K562 (cell line): Measurements from ENCODE around the gene RPL3. TPM values are rescaled to one million over a fixed set of nuclear protein-coding genes. Genes with fewer than 3 reads are reported as not detected.

Experiments used
- ADNP ChIP-seq: fragments of 200-800 bp; sonication (Bioruptor generic); IDR thresholded peaks from 2 replicates; pipeline ENCODE4 v1.6.1; 2016; ENCODE audit warnings: missing genetic modification characterization, missing compliant biosample characterization
- ATF6 ChIP-seq: sonication (generic); formaldehyde crosslinking; IDR thresholded peaks from 2 replicates; pipeline ENCODE4 v1.4.0; 2020; ENCODE audit warnings: mild to moderate bottlenecking, missing genetic modification reagents
- ERF ChIP-seq: fragments of 450-650 bp; formaldehyde crosslinking; IDR thresholded peaks from 2 replicates; pipeline ENCODE4 v1.4.0; 2020; ENCODE audit warnings: mild to moderate bottlenecking, mixed read lengths
- HNRNPLL ChIP-seq: fragments of 200-400 bp; formaldehyde crosslinking; IDR thresholded peaks from 2 replicates; pipeline ENCODE4 v1.6.1; 2017; ENCODE audit warnings: low read length, low read depth, mild to moderate bottlenecking; ENCODE audit not compliant: poor library complexity, severe bottlenecking
- HOMEZ ChIP-seq: fragments of 250-450 bp; sonication (Bioruptor Pico); IDR thresholded peaks from 2 replicates; pipeline ENCODE4 v1.4.0; 2020; ENCODE audit warnings: mild to moderate bottlenecking, moderate library complexity
- MAFK ChIP-seq: IDR thresholded peaks from 2 replicates; pipeline ENCODE4 v1.6.1; 2011; ENCODE audit warnings: low read length, improper control_type of control experiment
- NEUROD1 ChIP-seq: fragments of 150-350 bp; IDR thresholded peaks from 2 replicates; pipeline ENCODE4 v1.6.1; 2014; ENCODE audit warnings: borderline replicate concordance, low read length, low read depth; ENCODE audit not compliant: partially characterized antibody
- RNF2 ChIP-seq: sonication (generic); IDR thresholded peaks from 2 replicates; pipeline ENCODE4 v1.6.1; 2016
- RNF219 ChIP-seq: fragments of 250-450 bp; sonication (Bioruptor Pico); IDR thresholded peaks from 2 replicates; pipeline ENCODE4 v1.5.0; 2022; ENCODE audit warnings: mild to moderate bottlenecking
- RREB1 ChIP-seq: fragments of 250-450 bp; sonication (Bioruptor Pico); IDR thresholded peaks from 2 replicates; pipeline ENCODE4 v1.4.0; 2020
- SOX6 ChIP-seq: fragments of 450-650 bp; IDR thresholded peaks from 2 replicates; pipeline ENCODE4 v1.6.1; 2014; ENCODE audit warnings: mild to moderate bottlenecking
- TBP ChIP-seq: optimal IDR thresholded peaks from 2 replicates; pipeline ENCODE3; 2011; ENCODE audit warnings: low read depth, low read length, improper control_type of control experiment
- ZNF232 ChIP-seq: sonication (generic); formaldehyde crosslinking; IDR thresholded peaks from 2 replicates; pipeline ENCODE4 v1.8.0; 2022; ENCODE audit warnings: mild to moderate bottlenecking, missing genetic modification reagents
- ZNF274 ChIP-seq: IDR thresholded peaks from 2 replicates; pipeline ENCODE4 v1.6.1; 2011; ENCODE audit warnings: low read depth, mild to moderate bottlenecking, low read length, moderate library complexity, borderline replicate concordance
- ZNF408 ChIP-seq: fragments of 250-450 bp; sonication (Bioruptor Pico); IDR thresholded peaks from 2 replicates; pipeline ENCODE4 v1.4.0; 2020; ENCODE audit warnings: low read depth, mild to moderate bottlenecking, moderate library complexity
- ZNF717 ChIP-seq: fragments of 250-450 bp; sonication (Bioruptor Pico); IDR thresholded peaks from 2 replicates; pipeline ENCODE4 v1.5.0; 2021
- polyA plus RNA-seq, 8 experiments: library from polyadenylated mRNA; depleted of rRNA in 4 of 8; stranded (reverse) in 5 of 8; unstranded in 3 of 8; fragments of >200 nt; fragmentation: Nextera tagmentation in 2 of 8; fragmentation: Illumina TruSeq in 1 of 8; extraction: Ambion mirVana in 2 of 8; extraction: Trizol in 1 of 8; gene quantifications; 2 replicates each; pipeline versions ENCODE4 v1.2.1 to v1.2.3, GENCODE V29; 2011 to 2014; ENCODE audit warnings: inconsistent platforms in 1 of 8, missing spikeins in 1 of 8
- total RNA-seq, 7 experiments: library from RNA; depleted of rRNA in 6 of 7; stranded (reverse); fragments of >200 nt in 6 of 7; fragmentation: Illumina TruSeq in 2 of 7; extraction: Trizol in 2 of 7; gene quantifications; 2 replicates each; pipeline versions ENCODE4 v1.2.1 to v1.2.3, GENCODE V29; 2011 to 2021; ENCODE audit warnings: low replicate concordance in 1 of 7

RPL3 gene
- total and polyA plus RNA-seq, 9 of the 15 experiments (the other 6 are each of a cell fraction or from before 2014, with no cell fraction given) = 1,624 to 4,066 (median 2,565) TPM

DNA sequence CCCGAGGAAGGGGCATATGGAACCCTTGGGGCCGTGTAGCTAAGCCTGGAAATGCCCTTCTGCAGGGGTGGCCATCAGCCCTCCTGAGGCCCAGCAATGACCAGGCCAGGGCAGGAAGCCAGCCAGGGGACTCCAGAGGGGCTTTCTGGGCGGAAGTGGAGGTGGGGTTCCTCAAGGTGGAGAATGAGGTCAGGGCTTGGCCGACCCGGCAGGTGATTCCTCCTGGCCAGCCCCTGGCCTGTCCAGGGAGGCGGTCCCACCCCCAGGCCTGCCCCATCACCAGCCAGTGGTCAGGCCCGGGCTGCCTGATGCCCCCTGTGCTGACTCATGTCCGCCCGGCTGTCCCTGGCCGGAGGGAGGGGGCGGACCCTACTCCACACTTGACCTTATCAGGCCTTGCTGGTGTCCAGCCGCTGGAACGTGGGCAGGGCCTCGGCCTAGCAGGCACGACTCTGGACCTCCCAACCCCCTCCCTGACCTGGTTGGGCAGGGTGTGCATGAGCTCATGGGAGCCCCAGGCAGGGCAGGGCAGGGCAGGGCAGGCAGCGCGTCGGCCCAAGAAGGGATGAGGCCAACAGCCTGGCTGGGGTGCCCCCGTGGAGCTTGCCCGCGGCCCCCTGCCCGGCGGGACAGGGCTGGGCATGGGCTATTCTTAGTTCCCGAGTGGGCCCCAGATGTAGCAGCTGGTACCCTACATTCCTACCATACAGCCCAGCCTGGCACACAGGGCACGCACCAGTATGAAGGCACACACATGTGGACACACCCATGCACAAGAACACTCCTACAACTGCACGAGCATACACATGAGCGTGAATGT, 35.9 kb downstream of the RPL3 start (continued):
- TF ChIP-seq RNF219 (0 out of 2 replicates have a peak, but pooled peaks have one; percentile 66), ZNF232 (CRISPR knock-in tag) (no peak), RNF2 (peak; percentile 94), RREB1 (CRISPR knock-in tag) (no peak), SOX6 (peak; percentile 55), HOMEZ (CRISPR knock-in tag) (no peak), MAFK (peak; percentile 75), TBP (peak; percentile 5), ZNF274 (no peak; the same call in 1 of the 2 replicates), ZNF408 (CRISPR knock-in tag) (no peak), ERF (peak; percentile 41; the same call in 1 of the 2 replicates), NEUROD1 (peak; percentile 73), ATF6 (no peak), HNRNPLL (no peak), ZNF717 (CRISPR knock-in tag) (no peak), ADNP (tag) (no peak)
